Stomach smooth muscle (tissue), 2 donors: ENCODE measurements around the gene TPCN2.
"Not testable (repeated sequence)": the region's sequence is repeated elsewhere in the genome, so short reads cannot be mapped to it uniquely, and the experiment has no call there.

Experiments
- H3K27ac ChIP-seq: one replicate; pipeline ENCODE4 v1.7.0; 2013; ENCODE audit warnings: mild to moderate bottlenecking, low read length, inconsistent platforms
- H3K27me3 ChIP-seq, 2 donors: one replicate each; pipeline ENCODE4 v1.7.0; 2013; ENCODE audit warnings: low read length in 2 of 2; ENCODE audit not compliant: insufficient read depth in 2 of 2, control insufficient read depth in 1 of 2
- H3K36me3 ChIP-seq, 2 donors: one replicate each; pipeline ENCODE4 v1.7.0; 2013; ENCODE audit warnings: low read length in 2 of 2; ENCODE audit not compliant: control insufficient read depth in 2 of 2, insufficient read depth in 2 of 2
- H3K4me1 ChIP-seq: one replicate; pipeline ENCODE4 v1.7.0; 2013; ENCODE audit warnings: low read length; ENCODE audit not compliant: control insufficient read depth, insufficient read depth
- H3K4me3 ChIP-seq, 2 donors: one replicate each; pipeline ENCODE4 v1.7.0; 2013; ENCODE audit warnings: low read length in 2 of 2
- H3K9ac ChIP-seq, 2 donors: one replicate each; pipeline ENCODE4 v1.7.0; 2013; ENCODE audit warnings: low read length in 2 of 2, mild to moderate bottlenecking in 1 of 2
- H3K9me3 ChIP-seq, 2 donors: one replicate each; pipeline ENCODE4 v1.7.0; 2013; ENCODE audit warnings: low read length in 2 of 2; ENCODE audit not compliant: control insufficient read depth in 2 of 2
- donor health status: healthy.
- donor health status: Pancreatic carcinoma.

Gene TPCN2

DNA sequence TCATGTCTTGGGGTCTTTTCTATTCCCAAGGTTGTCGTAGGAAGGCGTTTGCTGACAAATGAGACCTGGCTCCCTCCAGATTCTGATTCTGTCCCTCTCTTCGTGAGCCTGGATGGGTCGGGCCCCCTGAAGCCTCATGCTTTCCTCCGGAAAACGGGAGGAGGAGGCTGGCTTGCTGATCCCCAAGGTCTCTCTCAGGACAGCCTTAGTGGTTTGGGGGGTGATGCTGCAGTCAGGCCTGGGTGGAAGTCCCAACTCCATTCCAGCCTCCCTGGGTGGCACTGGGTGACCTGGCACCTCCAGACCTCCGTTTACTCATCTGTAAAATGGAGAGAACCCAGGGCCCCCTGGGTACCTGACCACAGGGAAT is 83.6 kb downstream of the TPCN2 start:
- no peak overlapping the region for H3K4me3 ChIP-seq
- peaks cover 9% of the 10 kb centered on the region for H3K4me1 ChIP-seq
- H3K27ac ChIP-seq = no peak overlapping the region
- H3K27me3 ChIP-seq = no peaks in the 10 kb centered on the region
- peaks cover 0 to 3% of the 10 kb centered on the region in 2 donors for H3K9me3 ChIP-seq
- H3K9ac ChIP-seq = no peak overlapping the region
- H3K36me3 ChIP-seq = no peaks in the 10 kb centered on the region

DNA sequence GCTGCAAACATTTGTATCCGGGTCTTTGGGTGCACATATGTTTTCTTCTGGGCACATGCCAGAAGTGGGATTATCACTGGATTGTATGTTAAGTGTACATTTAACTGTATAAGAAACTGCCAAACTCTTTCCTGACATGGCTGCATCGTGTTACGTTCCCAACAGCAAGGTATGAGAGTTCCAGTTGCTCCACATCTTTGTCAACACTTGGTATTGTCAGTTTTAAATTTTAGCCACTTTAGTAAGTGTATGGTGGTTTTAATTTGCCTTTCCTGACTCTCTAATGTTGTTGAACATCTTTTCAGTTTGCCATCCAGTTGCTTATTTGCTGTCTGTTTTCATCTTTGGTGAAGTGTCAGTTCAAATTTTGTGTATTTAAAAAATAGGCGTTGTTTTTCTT is 84.5 kb downstream of the TPCN2 start:
- H3K36me3 ChIP-seq = no peaks in the 10 kb centered on the region

GRCh38 chr11:69134182-69134581 is 85.5 kb downstream of the TPCN2 start:
- not testable (repeated sequence) for H3K36me3 ChIP-seq, H3K4me1 ChIP-seq, H3K9me3 ChIP-seq, H3K27me3 ChIP-seq, H3K9ac ChIP-seq, H3K4me3 ChIP-seq, H3K27ac ChIP-seq

More for the DNA sequence above, 84.5 kb downstream of the TPCN2 start:
- Histone ChIP-seq H3K9ac (no peak overlapping the region), H3K9me3 (peaks cover 0 to 3% of the 10 kb centered on the region in 2 donors), H3K27me3 (no peaks in the 10 kb centered on the region), H3K4me1 (peaks cover 7% of the 10 kb centered on the region), H3K27ac (no peak overlapping the region), H3K4me3 (no peak overlapping the region)

GRCh38 chr11:69134957-69135356 is 86.2 kb downstream of the TPCN2 start:
- peaks cover 2 to 4% of the 10 kb centered on the region in 2 donors for H3K36me3 ChIP-seq
- H3K9me3 ChIP-seq = peaks cover 0 to 3% of the 10 kb centered on the region in 2 donors
- H3K4me3 ChIP-seq = no peak overlapping the region
- no peaks in the 10 kb centered on the region for H3K27me3 ChIP-seq
- peaks cover 7% of the 10 kb centered on the region for H3K4me1 ChIP-seq
- no peak overlapping the region for H3K9ac ChIP-seq
- H3K27ac ChIP-seq = no peak overlapping the region

DNA sequence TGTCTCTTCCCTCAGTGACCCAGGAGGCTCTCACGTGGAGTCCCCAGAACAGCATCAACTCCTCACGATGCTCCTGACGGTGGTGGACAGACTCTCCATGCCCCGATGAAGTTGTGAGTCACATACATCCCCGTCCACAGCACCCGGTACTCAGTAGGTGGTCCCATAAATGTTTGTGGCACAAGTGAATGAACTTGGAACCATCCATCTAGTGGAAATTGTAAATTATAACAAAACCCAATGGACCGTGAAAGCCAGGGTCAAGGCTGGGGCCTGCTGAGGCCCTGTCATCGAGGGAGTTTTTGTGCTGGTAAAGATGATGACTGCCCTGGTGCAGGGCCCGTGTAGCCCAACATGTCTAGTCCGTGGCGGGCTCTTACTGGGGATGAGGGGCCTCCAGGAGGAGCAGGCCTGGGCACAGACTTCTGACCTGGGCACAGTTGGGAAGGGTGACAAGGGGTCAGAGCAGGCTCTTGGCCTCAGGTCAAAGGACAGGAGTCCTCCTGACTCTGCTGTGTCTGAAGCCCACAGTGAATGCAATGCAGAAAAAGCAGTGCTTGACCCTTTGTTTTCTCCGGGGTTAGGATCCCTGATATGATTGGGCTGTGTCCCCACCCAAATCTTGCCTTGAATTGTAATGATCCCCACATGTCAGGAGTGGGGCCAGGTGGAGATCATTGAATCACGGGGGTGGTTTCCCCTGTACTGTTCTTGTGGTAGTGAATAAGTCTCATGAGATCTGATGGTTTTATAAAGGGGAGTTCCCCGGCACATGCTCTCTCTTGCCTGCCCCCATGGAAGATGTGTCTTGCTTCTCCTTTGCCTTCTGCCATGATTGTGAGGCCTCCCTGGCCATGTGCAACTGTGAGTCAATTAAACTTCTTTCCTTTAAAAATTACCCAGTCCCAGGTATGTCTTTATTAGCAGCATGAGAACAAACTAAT is 87.0 kb downstream of the TPCN2 start:
- H3K4me1 ChIP-seq = peaks cover 7% of the 10 kb centered on the region
- peaks cover 2 to 4% of the 10 kb centered on the region in 2 donors for H3K36me3 ChIP-seq
- no peak overlapping the region for H3K27ac ChIP-seq
- H3K4me3 ChIP-seq = no peak overlapping the region
- peaks cover 0 to 3% of the 10 kb centered on the region in 2 donors for H3K9me3 ChIP-seq
- H3K9ac ChIP-seq = no peak overlapping the region
- H3K27me3 ChIP-seq = no peaks in the 10 kb centered on the region

GRCh38 chr11:69136471-69136870 is 87.7 kb downstream of the TPCN2 start:
- H3K27ac ChIP-seq = no peak overlapping the region
- no peak overlapping the region for H3K4me3 ChIP-seq
- peaks cover 5% of the 10 kb centered on the region for H3K4me1 ChIP-seq
- H3K9me3 ChIP-seq = peaks cover 0 to 3% of the 10 kb centered on the region in 2 donors
- no peak overlapping the region for H3K9ac ChIP-seq
- H3K27me3 ChIP-seq = no peaks in the 10 kb centered on the region
- peaks cover 2 to 4% of the 10 kb centered on the region in 2 donors for H3K36me3 ChIP-seq

- no peak overlapping the region for H3K9ac ChIP-seq
- H3K4me3 ChIP-seq = no peak overlapping the region
- no peaks in the 10 kb centered on the region for H3K27me3 ChIP-seq
- H3K27ac ChIP-seq = no peak overlapping the region
- no peaks in the 10 kb centered on the region for H3K4me1 ChIP-seq
- peaks cover 0 to 3% of the 10 kb centered on the region in 2 donors for H3K9me3 ChIP-seq
- H3K36me3 ChIP-seq = peaks cover 2 to 4% of the 10 kb centered on the region in 2 donors
These were observed 88.6 kb downstream of the TPCN2 start for GRCh38 chr11:69137151-69137844.

DNA sequence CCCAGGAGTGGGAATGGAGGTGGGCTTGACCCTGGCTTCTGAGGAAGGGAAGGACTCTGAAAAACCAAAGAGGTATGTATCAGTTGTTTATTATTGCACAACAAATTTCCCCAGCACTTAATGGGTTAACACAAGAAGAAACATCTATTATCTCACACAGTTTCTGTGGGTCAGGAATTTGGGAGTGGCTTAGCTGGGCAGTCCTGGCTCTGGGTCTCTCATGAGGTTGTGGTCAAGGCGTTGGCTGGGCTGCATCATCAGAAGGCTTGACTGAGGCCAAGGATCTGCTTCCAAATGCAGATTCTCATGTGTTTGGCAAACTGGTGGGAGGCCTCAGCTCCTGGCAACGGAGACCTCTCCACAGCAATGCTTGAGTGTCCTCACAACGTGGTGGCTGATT is 89.5 kb downstream of the TPCN2 start:
- H3K9me3 ChIP-seq = peaks cover 0 to 3% of the 10 kb centered on the region in 2 donors
- H3K27ac ChIP-seq = no peak overlapping the region
- H3K4me3 ChIP-seq = no peak overlapping the region
- no peaks in the 10 kb centered on the region for H3K4me1 ChIP-seq
- no peak overlapping the region for H3K9ac ChIP-seq
- H3K27me3 ChIP-seq = no peaks in the 10 kb centered on the region
- H3K36me3 ChIP-seq = peaks cover 2 to 4% of the 10 kb centered on the region in 2 donors

GRCh38 chr11:69140161-69140560 is 91.4 kb downstream of the TPCN2 start:
- H3K27ac ChIP-seq, H3K4me3 ChIP-seq, H3K36me3 ChIP-seq, H3K27me3 ChIP-seq, H3K9me3 ChIP-seq, H3K9ac ChIP-seq, H3K4me1 ChIP-seq: not testable (repeated sequence)

DNA sequence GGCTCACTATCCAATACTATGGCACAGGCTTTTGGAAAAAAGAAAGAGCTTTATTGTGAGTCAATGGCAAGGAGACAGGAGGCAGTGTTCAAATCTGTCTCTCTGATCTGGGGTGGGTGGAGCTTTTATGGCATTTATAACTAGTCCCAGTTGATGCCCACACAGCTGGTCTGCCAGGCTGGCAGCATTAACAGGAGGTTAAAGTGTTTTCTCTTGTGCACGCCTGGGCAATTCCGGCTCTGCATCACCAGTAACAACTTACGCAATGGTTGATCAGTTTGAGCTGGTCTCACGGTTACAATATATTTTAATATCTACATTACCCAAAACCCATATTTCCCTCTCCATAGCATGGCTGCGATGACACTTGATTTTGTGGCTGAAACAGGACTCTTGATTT is 91.9 kb downstream of the TPCN2 start:
- H3K27ac ChIP-seq = no peak overlapping the region
- H3K9me3 ChIP-seq = peaks cover under 1 to 4% of the 10 kb centered on the region in 2 donors
- H3K27me3 ChIP-seq = no peaks in the 10 kb centered on the region
- H3K9ac ChIP-seq = no peak overlapping the region
- H3K4me3 ChIP-seq = no peak overlapping the region
- no peaks in the 10 kb centered on the region for H3K4me1 ChIP-seq
- peaks cover 2 to 4% of the 10 kb centered on the region in 2 donors for H3K36me3 ChIP-seq
